SK-N-SH treated with all-trans-retinoic acid at 6 μM for 48 hours (cell line): ENCODE measurements around the gene DDX24.

Experiments used
- ARNTL ChIP-seq: fragments of 450-650 bp; formaldehyde crosslinking; IDR thresholded peaks from 2 replicates; pipeline ENCODE4 v1.5.0; 2020; ENCODE audit warnings: low read depth, mild to moderate bottlenecking, moderate library complexity, borderline replicate concordance
- CSRNP3 ChIP-seq: fragments of 250-450 bp; sonication (Bioruptor Pico); IDR thresholded peaks from 2 replicates; pipeline ENCODE4 v1.5.1; 2021; ENCODE audit warnings: mild to moderate bottlenecking, moderate library complexity
- ESRRG ChIP-seq: fragments of 250-450 bp; sonication (Bioruptor Pico); IDR thresholded peaks from 2 replicates; pipeline ENCODE4 v1.6.1; 2021; ENCODE audit warnings: mild to moderate bottlenecking
- GLIS3 ChIP-seq: fragments of 250-450 bp; sonication (Bioruptor Pico); IDR thresholded peaks from 2 replicates; pipeline ENCODE4 v1.5.0; 2020; ENCODE audit warnings: mild to moderate bottlenecking, moderate library complexity
- OSR1 ChIP-seq: fragments of 250-450 bp; sonication (Bioruptor Pico); IDR thresholded peaks from 2 replicates; pipeline ENCODE4 v1.8.0; 2022; ENCODE audit warnings: moderate library complexity, mild to moderate bottlenecking, inconsistent platforms
- PPARA ChIP-seq: fragments of 250-450 bp; sonication (Bioruptor Pico); IDR thresholded peaks from 2 replicates; pipeline ENCODE4 v1.5.0; 2020; ENCODE audit warnings: mild to moderate bottlenecking, borderline replicate concordance
- RARB ChIP-seq: fragments of 250-450 bp; sonication (Bioruptor Pico); IDR thresholded peaks from 2 replicates; pipeline ENCODE4 v1.8.0; 2021; ENCODE audit warnings: mild to moderate bottlenecking, moderate library complexity
- TCF4 ChIP-seq: fragments of 250-450 bp; sonication (Bioruptor Pico); IDR thresholded peaks from 2 replicates; pipeline ENCODE4 v1.8.0; 2021; ENCODE audit warnings: mild to moderate bottlenecking, moderate library complexity, borderline replicate concordance
- TSHZ2 ChIP-seq: fragments of 250-450 bp; sonication (Bioruptor Pico); IDR thresholded peaks from 2 replicates; pipeline ENCODE4 v1.5.0; 2020; ENCODE audit warnings: mild to moderate bottlenecking, moderate library complexity
- ZC3H10 ChIP-seq: fragments of 250-450 bp; sonication (Bioruptor Pico); IDR thresholded peaks from 2 replicates; pipeline ENCODE4 v1.5.1; 2021; ENCODE audit warnings: mild to moderate bottlenecking, moderate library complexity
- ZFP30 ChIP-seq: fragments of 450-650 bp; formaldehyde crosslinking; IDR thresholded peaks from 2 replicates; pipeline ENCODE4 v1.5.0; 2022; ENCODE audit warnings: mild to moderate bottlenecking, moderate library complexity

DNA sequence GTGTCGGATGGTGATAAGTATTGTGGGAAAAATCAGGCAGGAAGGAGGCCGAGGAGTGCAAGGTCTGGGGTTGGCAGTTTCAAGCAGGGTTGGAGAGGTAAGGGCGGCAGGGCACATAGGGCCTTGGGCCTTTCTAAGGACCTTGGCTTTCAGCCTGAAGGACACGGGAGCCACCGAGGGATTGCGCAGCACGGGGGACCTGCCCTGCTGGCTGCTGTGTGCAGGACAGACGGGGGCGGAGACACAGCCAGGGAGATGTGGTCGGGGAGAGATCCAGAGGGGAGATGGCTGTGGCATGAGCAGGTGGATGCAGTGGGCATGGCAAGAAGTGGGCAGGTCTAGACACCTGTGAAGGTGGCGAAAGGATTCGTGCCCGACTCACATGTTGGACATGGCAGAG, 40.2 kb downstream of the DDX24 start:
- TF ChIP-seq CSRNP3, result no peak
- no peak for TF ChIP-seq TCF4
- TF ChIP-seq OSR1, result no peak
- TF ChIP-seq GLIS3, result no peak
- no peak for TF ChIP-seq ESRRG (CRISPR knock-in tag)
- no peak for TF ChIP-seq ZC3H10
- no peak for TF ChIP-seq ZFP30 (CRISPR knock-in tag)
- no peak for TF ChIP-seq TSHZ2 (CRISPR knock-in tag)
- TF ChIP-seq PPARA (CRISPR knock-in tag), result no peak
- no peak for TF ChIP-seq ARNTL (CRISPR knock-in tag)
- no peak for TF ChIP-seq RARB (CRISPR knock-in tag)
